OCI-LY1 (cell line): ENCODE data around the gene CYP51A1.

Experiments used
- H2AFZ ChIP-seq: fragments of 200-600 bp; sonication (generic), shearing (Covaris generic); 2 replicates; pipeline ENCODE4 v1.6.0; 2014; ENCODE audit warnings: antibody characterized with exemption, mild to moderate bottlenecking, low read length
- H3F3A ChIP-seq: fragments of 200-600 bp; sonication (generic), shearing (Covaris generic); 2 replicates; pipeline ENCODE4 v1.6.0; 2014; ENCODE audit warnings: mild to moderate bottlenecking, antibody characterized with exemption, low read length, moderate library complexity; ENCODE audit not compliant: insufficient read depth
- H3K27ac ChIP-seq: fragments of 200-600 bp; sonication (generic); 2 replicates; pipeline ENCODE4 v1.5.1; 2014; ENCODE audit warnings: low read length, mixed run types, mild to moderate bottlenecking, low read depth; ENCODE audit not compliant: poor library complexity, severe bottlenecking
- H3K27me3 ChIP-seq: fragments of 200-600 bp; sonication (generic); 2 replicates; pipeline ENCODE4 v1.6.0; 2014; ENCODE audit warnings: antibody characterized with exemption, mild to moderate bottlenecking, low read length, moderate library complexity; ENCODE audit not compliant: insufficient read depth
- H3K36me3 ChIP-seq: fragments of 200-600 bp; sonication (generic); 2 replicates; pipeline ENCODE4 v1.6.1; 2014; ENCODE audit warnings: mild to moderate bottlenecking, antibody characterized with exemption, low read length, moderate library complexity, mixed read lengths; ENCODE audit not compliant: insufficient read depth
- H3K4me1 ChIP-seq: fragments of 200-600 bp; sonication (generic); 2 replicates; pipeline ENCODE4 v1.5.1; 2014; ENCODE audit warnings: mild to moderate bottlenecking, low read length, moderate library complexity; ENCODE audit not compliant: insufficient read depth, severe bottlenecking
- H3K4me2 ChIP-seq: fragments of 200-600 bp; sonication (generic), shearing (Covaris generic); 2 replicates; pipeline ENCODE4 v1.6.1; 2014; ENCODE audit warnings: low read length
- H3K4me3 ChIP-seq: fragments of 200-600 bp; sonication (generic); 2 replicates; pipeline ENCODE4 v1.5.1; 2014; ENCODE audit warnings: low read length, low read depth, mild to moderate bottlenecking, mixed read lengths; ENCODE audit not compliant: poor library complexity, severe bottlenecking
- H3K79me2 ChIP-seq: fragments of 200-600 bp; shearing (Covaris generic); 2 replicates; pipeline ENCODE4 v1.6.1; 2016; ENCODE audit warnings: mixed run types, low read length, mixed read lengths; ENCODE audit not compliant: insufficient read depth
- H3K9ac ChIP-seq: fragments of 200-600 bp; sonication (generic), shearing (Covaris generic); 2 replicates; pipeline ENCODE4 v1.6.1; 2014; ENCODE audit warnings: mild to moderate bottlenecking, low read length, mixed read lengths
- H3K9me2 ChIP-seq: fragments of 200-600 bp; sonication (generic), shearing (Covaris generic); 2 replicates; pipeline ENCODE4 v1.6.1; 2014; ENCODE audit warnings: low read depth, mild to moderate bottlenecking, low read length, mixed read lengths
- H3K9me3 ChIP-seq: fragments of 200-600 bp; shearing (Covaris generic); 2 replicates; pipeline ENCODE4 v1.6.1; 2014; ENCODE audit warnings: low read length, mixed read lengths
- H4K20me1 ChIP-seq: fragments of 200-600 bp; sonication (generic), shearing (Covaris generic); 2 replicates; pipeline ENCODE4 v1.6.0; 2016; ENCODE audit warnings: mild to moderate bottlenecking, low read length; ENCODE audit not compliant: insufficient read depth
- EZH2 ChIP-seq: fragments of 200-600 bp; sonication (generic), shearing (Covaris generic); IDR thresholded peaks from 2 replicates; pipeline ENCODE4 v1.8.0; 2017; ENCODE audit warnings: borderline replicate concordance, mixed run types, mild to moderate bottlenecking, antibody characterized with exemption, low read length, moderate library complexity, mixed read lengths
- TF ChIP-seq, protein P1 (sequence below): fragments of 200-600 bp; sonication (generic), shearing (Covaris generic); IDR thresholded peaks from 2 replicates; pipeline ENCODE4 v1.5.1; 2017; ENCODE audit warnings: mild to moderate bottlenecking, antibody characterized with exemption, low read length, moderate library complexity, mixed read lengths

Gene CYP51A1

DNA sequence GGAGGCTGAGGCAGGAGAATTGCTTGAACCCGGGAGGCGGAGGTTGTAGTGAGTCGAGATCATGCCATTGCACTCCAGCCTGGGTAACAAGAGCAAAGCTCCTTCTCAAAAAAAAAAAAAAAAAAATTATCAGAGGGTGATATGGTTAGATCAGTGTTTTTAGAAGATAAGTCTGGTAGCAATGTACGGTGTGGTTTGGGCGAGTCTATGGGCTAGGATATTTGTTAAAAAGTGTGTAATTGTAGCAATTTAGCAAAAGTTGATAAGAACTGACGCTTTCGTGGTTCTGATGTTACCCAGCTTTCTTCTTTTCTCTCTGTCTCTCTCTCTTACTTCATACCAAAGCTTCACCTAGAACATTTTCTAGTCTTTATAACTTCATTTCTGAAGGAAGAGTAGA, 6.9 kb upstream of the CYP51A1 start:
- Histone ChIP-seq H3K27ac (no peak overlapping the region), H3K9ac (no peak overlapping the region), H3K4me2 (no peak overlapping the region), H3F3A (no peaks in the 10 kb centered on the region), H3K36me3 (no peaks in the 10 kb centered on the region), H3K4me3 (no peak overlapping the region), H3K9me3 (no peaks in the 10 kb centered on the region), H3K27me3 (no peaks in the 10 kb centered on the region), H3K4me1 (no peaks in the 10 kb centered on the region), H4K20me1 (no peaks in the 10 kb centered on the region), H2AFZ (no peak overlapping the region), H3K9me2 (no peaks in the 10 kb centered on the region), H3K79me2 (no peaks in the 10 kb centered on the region)
- no peak for TF ChIP-seq EZH2
- TF ChIP-seq, protein P1, sequence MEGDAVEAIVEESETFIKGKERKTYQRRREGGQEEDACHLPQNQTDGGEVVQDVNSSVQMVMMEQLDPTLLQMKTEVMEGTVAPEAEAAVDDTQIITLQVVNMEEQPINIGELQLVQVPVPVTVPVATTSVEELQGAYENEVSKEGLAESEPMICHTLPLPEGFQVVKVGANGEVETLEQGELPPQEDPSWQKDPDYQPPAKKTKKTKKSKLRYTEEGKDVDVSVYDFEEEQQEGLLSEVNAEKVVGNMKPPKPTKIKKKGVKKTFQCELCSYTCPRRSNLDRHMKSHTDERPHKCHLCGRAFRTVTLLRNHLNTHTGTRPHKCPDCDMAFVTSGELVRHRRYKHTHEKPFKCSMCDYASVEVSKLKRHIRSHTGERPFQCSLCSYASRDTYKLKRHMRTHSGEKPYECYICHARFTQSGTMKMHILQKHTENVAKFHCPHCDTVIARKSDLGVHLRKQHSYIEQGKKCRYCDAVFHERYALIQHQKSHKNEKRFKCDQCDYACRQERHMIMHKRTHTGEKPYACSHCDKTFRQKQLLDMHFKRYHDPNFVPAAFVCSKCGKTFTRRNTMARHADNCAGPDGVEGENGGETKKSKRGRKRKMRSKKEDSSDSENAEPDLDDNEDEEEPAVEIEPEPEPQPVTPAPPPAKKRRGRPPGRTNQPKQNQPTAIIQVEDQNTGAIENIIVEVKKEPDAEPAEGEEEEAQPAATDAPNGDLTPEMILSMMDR: no peak

DNA sequence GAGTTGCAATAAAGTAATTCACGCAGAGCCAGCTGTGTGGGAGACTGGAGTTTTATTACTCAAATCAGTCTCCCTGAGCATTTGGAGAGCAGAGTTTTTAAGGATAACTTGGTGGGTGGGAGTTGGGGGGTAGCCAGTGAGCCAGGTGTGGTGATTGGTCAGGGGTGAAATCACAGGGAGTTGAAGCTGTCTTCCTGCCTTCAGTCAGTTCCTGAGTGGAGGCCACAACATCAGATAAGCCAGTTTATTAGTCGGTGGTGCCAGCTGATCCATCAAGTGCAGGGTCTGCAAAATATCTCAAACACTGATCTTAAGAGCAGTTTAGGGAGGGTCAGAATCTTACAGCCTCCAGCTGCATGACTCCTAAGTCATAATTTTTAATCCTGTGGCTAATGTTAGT, 3.3 kb upstream of the CYP51A1 start:
- no peak overlapping the region for H3K9ac ChIP-seq
- H3K4me1 ChIP-seq: peaks cover 16% of the 10 kb centered on the region
- no peak overlapping the region for H2AFZ ChIP-seq

DNA sequence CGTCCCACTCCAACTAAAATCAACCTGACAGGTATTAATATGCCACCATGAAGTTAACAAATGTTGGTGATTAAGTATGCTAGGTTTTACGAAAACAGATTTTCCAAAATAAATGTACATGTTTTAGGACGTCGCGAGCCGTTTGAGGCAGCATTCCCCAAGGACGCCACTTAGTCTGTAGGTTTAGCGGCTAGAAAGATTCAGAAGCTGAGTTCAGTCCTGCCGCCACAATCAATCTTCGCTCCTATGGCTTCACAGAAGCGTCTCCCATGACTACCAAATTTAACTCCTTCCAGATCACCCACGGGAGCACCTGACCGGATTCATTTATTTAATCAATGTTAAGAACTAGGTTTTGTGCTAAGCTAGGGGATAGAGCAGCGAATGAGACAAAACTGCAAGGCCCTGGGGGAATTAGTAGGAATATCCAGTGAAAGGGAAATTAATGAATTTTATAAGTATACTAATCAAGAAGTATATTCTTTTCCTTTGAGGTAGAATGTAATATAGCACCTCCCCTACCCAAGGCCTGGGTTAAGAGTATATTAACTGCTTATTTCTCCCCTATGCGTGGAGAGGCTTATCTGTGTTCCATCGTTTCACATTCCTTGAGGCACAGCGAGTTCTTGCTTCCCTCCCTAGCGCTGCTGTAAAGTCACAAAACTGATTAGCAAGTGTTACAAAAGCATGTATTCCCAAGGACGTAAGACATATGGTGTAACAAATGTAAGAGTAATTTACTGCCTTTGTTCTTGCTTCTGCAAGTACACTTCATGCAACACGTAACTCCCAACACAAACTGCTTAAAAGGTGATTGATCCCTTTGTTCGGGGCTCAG, 994 bp upstream of the CYP51A1 start:
- Histone ChIP-seq H3K79me2 (peaks cover 29% of the 10 kb centered on the region), H4K20me1 (no peaks in the 10 kb centered on the region), H3K27me3 (no peaks in the 10 kb centered on the region), H3K4me3 (peak overlapping the region; percentile 70), H3K9ac (peak overlapping the region; percentile 85), H3F3A (no peaks in the 10 kb centered on the region), H2AFZ (peak overlapping the region; percentile 15; the same call in 1 of the 2 replicates), H3K4me2 (peak overlapping the region; percentile 78), H3K36me3 (peaks cover 18% of the 10 kb centered on the region), H3K4me1 (peaks cover 37% of the 10 kb centered on the region), H3K9me2 (no peaks in the 10 kb centered on the region), H3K27ac (peak overlapping the region; percentile 85), H3K9me3 (no peaks in the 10 kb centered on the region)
- TF ChIP-seq EZH2: no peak
- TF ChIP-seq, protein P1: peak; percentile 10; the same call in 1 of the 2 replicates

More for the DNA sequence above, 3.3 kb upstream of the CYP51A1 start:
- Histone ChIP-seq H3K79me2 (peaks cover 11% of the 10 kb centered on the region), H3K36me3 (no peaks in the 10 kb centered on the region), H3K4me2 (no peak overlapping the region), H3K4me3 (no peak overlapping the region), H3K9me2 (no peaks in the 10 kb centered on the region), H3K27me3 (no peaks in the 10 kb centered on the region), H3K27ac (no peak overlapping the region), H4K20me1 (no peaks in the 10 kb centered on the region), H3K9me3 (no peaks in the 10 kb centered on the region), H3F3A (no peaks in the 10 kb centered on the region)
- TF ChIP-seq EZH2: no peak
- TF ChIP-seq, protein P1: no peak
